NCI-H524 treated with DMSO at 0.1 percent for 48 hours (cell line): ENCODE data around the gene DAB1.

Experiments
- DNase-seq: peaks from one replicate; lab custom pipeline; 2025; lab: John Stamatoyannopoulos, UW

The DAB1 gene

GRCh38 chr1:57411262-57411661 lies 12.6 kb downstream of the DAB1 start:
- no peak for DNase-seq

GRCh38 chr1:57410508-57410907 lies 13.4 kb downstream of the DAB1 start:
- no peak for DNase-seq

GRCh38 chr1:57407928-57408327 lies 15.9 kb downstream of the DAB1 start:
- DNase-seq = no peak

GRCh38 chr1:57406428-57406970 lies 17.4 kb downstream of the DAB1 start:
- no peak for DNase-seq

- DNase-seq = no peak
Measured at GRCh38 chr1:57404884-57405283, 19.0 kb downstream of the DAB1 start.

- no peak for DNase-seq
Measured at GRCh38 chr1:57403201-57403600, 20.7 kb downstream of the DAB1 start.

- no peak for DNase-seq
Measured at GRCh38 chr1:57401671-57402070, 22.2 kb downstream of the DAB1 start.

- no peak for DNase-seq
Measured at GRCh38 chr1:57400048-57400447, 23.8 kb downstream of the DAB1 start.

GRCh38 chr1:57393058-57393584 lies 30.7 kb downstream of the DAB1 start:
- DNase-seq = no peak

- DNase-seq = no peak
Measured at GRCh38 chr1:57385336-57385735, 38.5 kb downstream of the DAB1 start.

GRCh38 chr1:57384901-57385300 lies 39.0 kb downstream of the DAB1 start:
- no peak for DNase-seq

- DNase-seq = no peak
Measured at GRCh38 chr1:57384284-57384683, 39.6 kb downstream of the DAB1 start.

- no peak for DNase-seq
Measured at GRCh38 chr1:57381871-57382270, 42.0 kb downstream of the DAB1 start.

GRCh38 chr1:57381426-57381825 lies 42.4 kb downstream of the DAB1 start:
- DNase-seq = no peak

GRCh38 chr1:57380923-57381322 lies 42.9 kb downstream of the DAB1 start:
- DNase-seq = no peak

GRCh38 chr1:57378534-57378933 lies 45.3 kb downstream of the DAB1 start:
- DNase-seq = no peak

GRCh38 chr1:57377339-57378139 lies 46.3 kb downstream of the DAB1 start:
- DNase-seq = no peak

- no peak for DNase-seq
Measured at GRCh38 chr1:57376041-57376440, 47.8 kb downstream of the DAB1 start.

- DNase-seq = no peak
Measured at GRCh38 chr1:57369889-57370288, 54.0 kb downstream of the DAB1 start.

- no peak for DNase-seq
Measured at GRCh38 chr1:57367945-57368344, 55.9 kb downstream of the DAB1 start.

GRCh38 chr1:57363643-57364042 lies 60.2 kb downstream of the DAB1 start:
- no peak for DNase-seq

GRCh38 chr1:57363165-57363564 lies 60.7 kb downstream of the DAB1 start:
- no peak for DNase-seq

- no peak for DNase-seq
Measured at GRCh38 chr1:57362480-57362879, 61.4 kb downstream of the DAB1 start.

- no peak for DNase-seq
Measured at GRCh38 chr1:57361516-57361915, 62.3 kb downstream of the DAB1 start.
